ENCODE results near the gene CRNKL1. TPM values are rescaled to one million over a fixed set of nuclear protein-coding genes. Genes with fewer than 3 reads are reported as not detected.

Gene CRNKL1
- total and polyA plus RNA-seq, 2 of the 4 experiments (the other 2 are of a cell fraction) = 7.4 to 20.1 TPM

DNA sequence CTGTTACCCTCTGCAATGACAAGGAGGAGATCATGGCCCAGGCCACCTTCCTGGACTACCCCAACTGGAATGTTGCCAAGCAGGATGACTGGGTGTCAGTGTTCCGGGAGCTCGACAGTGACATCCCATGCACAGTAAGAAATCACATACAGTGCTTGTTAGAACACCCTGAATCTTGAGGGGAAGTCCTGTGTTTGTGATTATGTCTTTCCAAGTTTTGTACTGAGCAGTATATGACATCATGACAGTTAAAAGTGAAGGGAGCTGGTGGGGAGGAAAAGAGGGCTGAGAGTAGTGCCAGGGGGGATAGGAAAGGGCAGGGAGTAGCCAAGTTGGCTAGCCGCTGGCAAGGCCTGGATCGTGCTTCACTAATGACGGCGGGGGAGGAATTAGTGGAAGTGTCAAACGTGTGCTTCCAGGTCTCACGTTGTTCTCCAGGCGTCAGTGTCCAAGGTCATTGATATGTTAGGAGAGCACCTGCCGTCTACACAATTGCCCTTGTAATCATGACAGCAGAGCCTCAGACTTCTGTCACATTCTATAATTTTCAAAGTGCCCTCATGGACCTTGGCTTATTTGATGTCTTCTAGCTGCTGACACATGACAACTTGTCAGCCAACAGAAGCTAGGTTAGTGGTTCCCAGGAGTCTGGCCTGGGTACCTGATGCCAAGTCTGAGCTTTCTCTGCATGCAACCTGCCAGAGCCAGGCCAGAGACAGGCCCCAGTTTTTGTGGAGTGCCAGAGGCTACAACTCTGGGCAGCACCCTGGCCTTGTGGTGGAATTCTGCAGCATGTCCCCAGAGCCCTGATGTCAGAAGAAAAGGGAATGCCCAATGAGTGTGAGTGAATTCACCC, 18.8 kb upstream of the CRNKL1 start:
- ChIA-PET POLR2A (ENCODE audit: unreplicated experiment) (no interaction called here), CTCF (interaction anchor here (0.5 kb wide), 2 partner anchors 316 to 552 kb away, joined by 3 to 5 read pairs; no protein-coding TSS in a partner anchor)
- no peak overlapping the region for H2AK9ac ChIP-seq (replicated peaks; ENCODE audit: low read depth, low read length, poor library complexity)
- H2BK120ac ChIP-seq (ENCODE audit: low read depth, low read length) = no peak overlapping the region
- H3K56ac ChIP-seq (ENCODE audit: extremely low read depth, insufficient read depth, low read length) = no peak overlapping the region
- H2AFZ ChIP-seq (replicated peaks; ENCODE audit: low read length, poor library complexity) = no peak overlapping the region
- H4K8ac ChIP-seq (ENCODE audit: low read depth in 2 of 2, low read length in 2 of 2) = no peak overlapping the region
- H3K79me1 ChIP-seq (ENCODE audit: low read depth in 1 of 2, low read length in 2 of 2) = no peaks in the 10 kb centered on the region
- in situ Hi-C loops (cut with MboI; ENCODE audit: low sequenced_read_pairs) (loop anchor here (10.0 kb wide), 1 partner anchor 164 kb away; no protein-coding TSS in a partner anchor), dilution Hi-C loops (cut with HindIII; ENCODE audit: low sequenced_read_pairs, unreplicated experiment) (no loop called here), intact Hi-C loops (cut with micrococcal nuclease) (no loop called here)
- H3K23ac ChIP-seq (ENCODE audit: low read depth, low read length) = no peak overlapping the region
- H4K20me1 ChIP-seq (ENCODE audit: insufficient read depth, low read length) = no peaks in the 10 kb centered on the region
- H3K9me3 ChIP-seq (ENCODE audit: control insufficient read depth, insufficient read depth, low read length) = no peaks in the 10 kb centered on the region
- no peak overlapping the region for H2BK20ac ChIP-seq (ENCODE audit: low read depth, low read length)
- H3K4ac ChIP-seq (ENCODE audit: low read depth, low read length) = no peak overlapping the region
- no TSS peak for BruUV-seq (replicated peaks)
- H4K5ac ChIP-seq (ENCODE audit: low read depth, low read length) = no peak overlapping the region
- ATAC-seq (ENCODE audit: low read depth) (no peak), DNase-seq (no peak)
- H3K36me3 ChIP-seq (ENCODE audit: control insufficient read depth, insufficient read depth, low read length) = no peaks in the 10 kb centered on the region
- H3K27me3 ChIP-seq (ENCODE audit: control insufficient read depth, insufficient read depth, low read length) = peaks cover 23% of the 10 kb centered on the region
- no peak overlapping the region for H4K91ac ChIP-seq (ENCODE audit: insufficient read depth, low read depth, low read length)
- WGBS, 2 experiments (ENCODE audit: extremely low coverage in 2 of 2, insufficient read length in 1 of 2) = 69% methylated on average over 4 of the region's 10 CpGs; no CpG with 5 or more reads in 1 of the 2 experiments
- TF ChIP-seq POLR2A (IDR thresholded peaks at IDR 0.05; ENCODE audit: low read depth, low read length) (no peak), FOS (IDR thresholded peaks at IDR 0.05; ENCODE audit: low read depth, low read length) (no peak), MAFK (IDR thresholded peaks at IDR 0.05; ENCODE audit: low read depth, low read length) (no peak), RAD21 (IDR thresholded peaks at IDR 0.05; ENCODE audit: low read length) (no peak), BHLHE40 (IDR thresholded peaks at IDR 0.05; ENCODE audit: low read depth, low read length) (no peak), SMC3 (IDR thresholded peaks at IDR 0.05; ENCODE audit: low read depth, low read length) (no peak)
- TF ChIP-seq, protein P1, sequence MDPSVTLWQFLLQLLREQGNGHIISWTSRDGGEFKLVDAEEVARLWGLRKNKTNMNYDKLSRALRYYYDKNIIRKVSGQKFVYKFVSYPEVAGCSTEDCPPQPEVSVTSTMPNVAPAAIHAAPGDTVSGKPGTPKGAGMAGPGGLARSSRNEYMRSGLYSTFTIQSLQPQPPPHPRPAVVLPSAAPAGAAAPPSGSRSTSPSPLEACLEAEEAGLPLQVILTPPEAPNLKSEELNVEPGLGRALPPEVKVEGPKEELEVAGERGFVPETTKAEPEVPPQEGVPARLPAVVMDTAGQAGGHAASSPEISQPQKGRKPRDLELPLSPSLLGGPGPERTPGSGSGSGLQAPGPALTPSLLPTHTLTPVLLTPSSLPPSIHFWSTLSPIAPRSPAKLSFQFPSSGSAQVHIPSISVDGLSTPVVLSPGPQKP (IDR thresholded peaks at IDR 0.05; ENCODE audit: borderline replicate concordance, low read depth, low read length) = no peak
- no peak overlapping the region for H3K4me3 ChIP-seq (ENCODE audit: insufficient read depth, low read depth, low read length)
- H3K27ac ChIP-seq (ENCODE audit: insufficient read depth, low read length) = no peak overlapping the region
- no peak overlapping the region for H2AK5ac ChIP-seq (ENCODE audit: low read depth, low read length)
- no peak overlapping the region for H3K4me2 ChIP-seq (ENCODE audit: low read depth, low read length)
- no peak overlapping the region for H2BK15ac ChIP-seq (ENCODE audit: low read depth, low read length)
- H3K9me1 ChIP-seq (ENCODE audit: insufficient read depth, low read length) = no peaks in the 10 kb centered on the region; the same call in 1 of the 2 replicates
- no peak overlapping the region for H2BK5ac ChIP-seq (ENCODE audit: low read depth, low read length, poor library complexity, severe bottlenecking)
- H3K4me1 ChIP-seq (ENCODE audit: control insufficient read depth, insufficient read depth, low read length) = no peaks in the 10 kb centered on the region
- no peak overlapping the region for H3K14ac ChIP-seq (replicated peaks; ENCODE audit: low read depth, low read length)
- H3K9ac ChIP-seq (ENCODE audit: low read depth, low read length) = no peak overlapping the region
- no peak overlapping the region for H3K18ac ChIP-seq (ENCODE audit: low read depth, low read length)
